Natural killer cell (primary cell): Measurements from ENCODE around the gene NUBP1. TPM values are rescaled to one million over a fixed set of nuclear protein-coding genes. Genes with fewer than 3 reads are reported as not detected.

ENCODE experiments used
- ATAC-seq, 3 donors: fragments of 150-1000 bp in 2 of 3; fragments of 200-7000 bp in 1 of 3; cut with Tn5 transposase; 1 replicate in 1 of 3; 2 replicates in 2 of 3; pipeline ENCODE4 v1.10.0; 2021; ENCODE audit warnings: mild to moderate bottlenecking in 2 of 3, moderate library complexity in 2 of 3
- DNase-seq, 2 donors: peaks; one replicate each; pipeline versions ENCODE4 v3.0.0 to v3.0.0-alpha.2; 2013 to 2021; ENCODE audit warnings: mixed read lengths in 1 of 2
- H3K27ac ChIP-seq: one replicate; pipeline ENCODE4 v1.5.1; 2013; ENCODE audit warnings: mild to moderate bottlenecking, low read length
- H3K27me3 ChIP-seq: one replicate; pipeline ENCODE4 v1.6.1; 2013; ENCODE audit warnings: low read length; ENCODE audit not compliant: control insufficient read depth, insufficient read depth
- H3K36me3 ChIP-seq: one replicate; pipeline ENCODE4 v1.6.1; 2013; ENCODE audit warnings: low read length; ENCODE audit not compliant: control insufficient read depth, insufficient read depth
- H3K4me1 ChIP-seq: one replicate; pipeline ENCODE4 v1.6.1; 2013; ENCODE audit warnings: low read length; ENCODE audit not compliant: control insufficient read depth, insufficient read depth
- H3K4me3 ChIP-seq: one replicate; pipeline ENCODE4 v1.5.1; 2013; ENCODE audit warnings: low read length
- H3K9me3 ChIP-seq: one replicate; pipeline ENCODE4 v1.6.1; 2013; ENCODE audit warnings: low read length; ENCODE audit not compliant: control insufficient read depth, insufficient read depth
- H3K27ac Mint-ChIP-seq, 2 donors: one replicate each; pipeline ENCODE4 v1.8.0; 2022; ENCODE audit warnings: mild to moderate bottlenecking in 2 of 2, mixed read lengths in 2 of 2, moderate library complexity in 1 of 2
- H3K27me3 Mint-ChIP-seq, 2 donors: one replicate each; pipeline ENCODE4 v1.8.0; 2022; ENCODE audit warnings: low read depth in 2 of 2, mixed read lengths in 2 of 2
- H3K36me3 Mint-ChIP-seq: one replicate; pipeline ENCODE4 v1.8.0; 2022; ENCODE audit warnings: mixed read lengths
- H3K4me1 Mint-ChIP-seq, 2 donors: one replicate each; pipeline ENCODE4 v1.8.0; 2022; ENCODE audit warnings: mixed read lengths in 2 of 2
- H3K4me3 Mint-ChIP-seq: one replicate; pipeline ENCODE4 v1.8.0; 2022; ENCODE audit warnings: mild to moderate bottlenecking, moderate library complexity, mixed read lengths
- H3K9me3 Mint-ChIP-seq, 2 donors: one replicate each; pipeline ENCODE4 v1.8.0; 2022; ENCODE audit warnings: mixed read lengths in 2 of 2
- CTCF ChIP-seq: fragments of 200-600 bp; IDR thresholded peaks from one replicate; pipeline ENCODE4 v1.8.0; 2022; ENCODE audit warnings: antibody characterized with exemption
- WGBS: methylation state at CpG from one replicate; pipeline ENCODE4 v1.1.7; 2013; ENCODE audit warnings: missing lambda C conversion rate; ENCODE audit not compliant: insufficient coverage; 5-methylcytosine and 5-hydroxymethylcytosine counted together
- intact Hi-C: fragments of 100-400 bp; cut with micrococcal nuclease; formaldehyde crosslinking; loops from one replicate; pipeline ENCODE4 v1.14.2; 2022
- total RNA-seq, 4 donors: library from RNA; stranded (reverse); fragments of 120-200 nt in 1 of 4; gene quantifications; one replicate each; pipeline versions ENCODE4 v1.2.3 to v1.2.4, GENCODE V29; 2013 to 2022

Gene NUBP1
- total RNA-seq, 3 donors from 2014 or later (not counting 1 experiment from before 2014, with no cell fraction given) = 19.3 to 25.6 (median 20.5) TPM

GRCh38 chr16:10791048-10791447, 47.4 kb downstream of the NUBP1 start:
- no peak for ATAC-seq
- DNase-seq = no peak
- WGBS = 60% methylated on average over 3 of the region's 4 CpGs
- Mint-ChIP-seq H3K4me3 (no peak overlapping the region), H3K4me1 (no peaks in the 10 kb centered on the region), H3K27ac (no peak overlapping the region), H3K36me3 (no peaks in the 10 kb centered on the region), H3K27me3 (no peaks in the 10 kb centered on the region), H3K9me3 (no peaks in the 10 kb centered on the region)
- no peak for TF ChIP-seq CTCF
- no peaks in the 10 kb centered on the region for H3K27me3 ChIP-seq
- H3K4me1 ChIP-seq = no peaks in the 10 kb centered on the region
- intact Hi-C loops = no loop called here
- H3K36me3 ChIP-seq = no peaks in the 10 kb centered on the region
- H3K9me3 ChIP-seq = no peaks in the 10 kb centered on the region
- no peak overlapping the region for H3K27ac ChIP-seq
- no peak overlapping the region for H3K4me3 ChIP-seq

- WGBS = 93% methylated on average over 2 of the region's 3 CpGs
- Histone ChIP-seq H3K4me3 (no peak overlapping the region), H3K27ac (no peak overlapping the region), H3K36me3 (no peaks in the 10 kb centered on the region), H3K4me1 (peaks cover 4% of the 10 kb centered on the region), H3K27me3 (no peaks in the 10 kb centered on the region), H3K9me3 (no peaks in the 10 kb centered on the region)
- H3K9me3 Mint-ChIP-seq = no peaks in the 10 kb centered on the region
- no peaks in the 10 kb centered on the region for H3K36me3 Mint-ChIP-seq
- no peaks in the 10 kb centered on the region for H3K4me1 Mint-ChIP-seq
- no peak for DNase-seq
- intact Hi-C loops = no loop called here
- no peak overlapping the region for H3K4me3 Mint-ChIP-seq
- H3K27ac Mint-ChIP-seq = no peak overlapping the region
- TF ChIP-seq CTCF = no peak
- ATAC-seq = no peak
- no peaks in the 10 kb centered on the region for H3K27me3 Mint-ChIP-seq
Observed at GRCh38 chr16:10799736-10800135, 56.1 kb downstream of the NUBP1 start.

GRCh38 chr16:10805334-10805733, 61.7 kb downstream of the NUBP1 start:
- no peak overlapping the region for H3K27ac ChIP-seq
- Mint-ChIP-seq H3K27me3 (no peaks in the 10 kb centered on the region), H3K9me3 (no peaks in the 10 kb centered on the region), H3K4me1 (peaks cover 0 to 4% of the 10 kb centered on the region in 2 donors), H3K27ac (no peak overlapping the region), H3K4me3 (no peak overlapping the region), H3K36me3 (no peaks in the 10 kb centered on the region)
- H3K9me3 ChIP-seq = no peaks in the 10 kb centered on the region
- WGBS = 85% methylated on average over 9 of the region's 9 CpGs
- ATAC-seq = no peak
- no peak for TF ChIP-seq CTCF
- H3K4me1 ChIP-seq = peaks cover 4% of the 10 kb centered on the region
- intact Hi-C loops = no loop called here
- H3K36me3 ChIP-seq = no peaks in the 10 kb centered on the region
- DNase-seq = no peak
- no peak overlapping the region for H3K4me3 ChIP-seq
- H3K27me3 ChIP-seq = no peaks in the 10 kb centered on the region

GRCh38 chr16:10806698-10807097, 63.1 kb downstream of the NUBP1 start:
- no peaks in the 10 kb centered on the region for H3K36me3 ChIP-seq
- intact Hi-C loops = no loop called here
- no peak for ATAC-seq
- peaks cover 0 to 4% of the 10 kb centered on the region in 2 donors for H3K4me1 Mint-ChIP-seq
- no peaks in the 10 kb centered on the region for H3K9me3 ChIP-seq
- 87% methylated on average over 5 of the region's 6 CpGs for WGBS
- no peak overlapping the region for H3K27ac Mint-ChIP-seq
- H3K27me3 ChIP-seq = no peaks in the 10 kb centered on the region
- H3K36me3 Mint-ChIP-seq = no peaks in the 10 kb centered on the region
- H3K27ac ChIP-seq = no peak overlapping the region
- H3K4me3 Mint-ChIP-seq = no peak overlapping the region
- no peaks in the 10 kb centered on the region for H3K27me3 Mint-ChIP-seq
- TF ChIP-seq CTCF = no peak
- H3K4me3 ChIP-seq = no peak overlapping the region
- peaks cover 4% of the 10 kb centered on the region for H3K4me1 ChIP-seq
- DNase-seq = no peak
- H3K9me3 Mint-ChIP-seq = no peaks in the 10 kb centered on the region
